ENCODE results near the gene OSBPL5. TPM values are rescaled to one million over a fixed set of nuclear protein-coding genes. Genes with fewer than 3 reads are reported as not detected.

OSBPL5 gene
- total and polyA plus RNA-seq, 9 of the 15 experiments (the other 6 are each of a cell fraction or from before 2014, with no cell fraction given), result 0.06 to 14.8 (median 3.2) TPM

GRCh38 chr11:3178349-3178748 lies 13.2 kb upstream of the OSBPL5 start:
- CTCF ChIA-PET (ENCODE audit: low intra/inter-chr PET ratio), result no interaction called here
- no peak for FAIRE-seq
- BruUV-seq (replicated peaks), result no TSS peak
- Histone ChIP-seq H4K20me1 (replicated peaks; ENCODE audit: control insufficient read depth, insufficient read depth, low read length) (no peaks in the 10 kb centered on the region), H3K9me1 (ENCODE audit: control insufficient read depth, insufficient read depth, low read length) (no peaks in the 10 kb centered on the region), H3K27me3 (ENCODE audit: control insufficient read depth in 2 of 2, insufficient read depth in 2 of 2, low read length in 2 of 2) (no peaks in the 10 kb centered on the region; a peak in 1 of 5 replicates), H2AFZ (ENCODE audit: low read depth, low read length) (no peak overlapping the region), H3K4me1 (replicated peaks in 1 of 2; ENCODE audit: control insufficient read depth in 2 of 2, insufficient read depth in 2 of 2, low read length in 2 of 2) (peaks cover 0 to 6% of the 10 kb centered on the region in 2 experiments; a peak in 2 of 5 replicates), H3K36me3 (ENCODE audit: control insufficient read depth, insufficient read depth, low read length) (no peaks in the 10 kb centered on the region), H3K9ac (ENCODE audit: insufficient read depth in 1 of 2, low read depth in 2 of 2, low read length in 2 of 2) (no peak overlapping the region), H3K27ac (ENCODE audit: extremely low read depth, low read depth, low read length) (no peak overlapping the region), H3K9me3 (replicated peaks; ENCODE audit: control insufficient read depth, insufficient read depth, low read depth, low read length) (peaks cover 17% of the 10 kb centered on the region), H3K4me3 (no peak overlapping the region), H3K4me2 (ENCODE audit: insufficient read depth, low read length) (no peak overlapping the region), H3K79me2 (ENCODE audit: control insufficient read depth, insufficient read depth, low read length) (no peaks in the 10 kb centered on the region)
- DNase-seq (ENCODE audit: extremely low read depth in 1 of 4, low spot score in 3 of 4), result no peak
- ATAC-seq, result no peak
- WGBS (ENCODE audit: insufficient coverage, low coverage, missing lambda C conversion rate), result 4% methylated on average over 2 of the region's 2 CpGs
- in situ Hi-C loops (cut with MboI), result no loop called here
- POLR2A ChIA-PET, result no interaction called here
- intact Hi-C loops (cut with micrococcal nuclease), result no loop called here
- TF ChIP-seq BCLAF1 (IDR thresholded peaks at IDR 0.05; ENCODE audit: borderline replicate concordance in 1 of 2, control insufficient read depth in 1 of 2, low read depth in 2 of 2, low read length in 1 of 2), result no peak
- no peak for TF ChIP-seq C11orf30 (IDR thresholded peaks at IDR 0.05; ENCODE audit: low read depth)
- TF ChIP-seq ZNF592 (IDR thresholded peaks at IDR 0.05), result no peak
- no peak for TF ChIP-seq MLLT1 (IDR thresholded peaks at IDR 0.05)
- no peak for TF ChIP-seq BACH1 (tag; IDR thresholded peaks at IDR 0.05)
- TF ChIP-seq CEBPG (CRISPR knock-in tag; IDR thresholded peaks at IDR 0.05), result no peak
- TF ChIP-seq CEBPG (tag; conservative IDR thresholded peaks at IDR 0.05 in 1 of 2, IDR thresholded peaks at IDR 0.05 in 1 of 2), result peak; percentile 49 to 91
- TF ChIP-seq CBX8 (IDR thresholded peaks at IDR 0.05; ENCODE audit: borderline replicate concordance, extremely low read depth, low read depth, low read length, poor library complexity, severe bottlenecking), result no peak
- peak; percentile 89 for TF ChIP-seq CEBPB (tag; IDR thresholded peaks at IDR 0.05)
